ENCODE results near the gene EPS15. TPM values are rescaled to one million over a fixed set of nuclear protein-coding genes. Genes with fewer than 3 reads are reported as not detected.

The EPS15 gene
- total and polyA plus RNA-seq, 10 donors = 24.2 to 142 (median 126) TPM

DNA sequence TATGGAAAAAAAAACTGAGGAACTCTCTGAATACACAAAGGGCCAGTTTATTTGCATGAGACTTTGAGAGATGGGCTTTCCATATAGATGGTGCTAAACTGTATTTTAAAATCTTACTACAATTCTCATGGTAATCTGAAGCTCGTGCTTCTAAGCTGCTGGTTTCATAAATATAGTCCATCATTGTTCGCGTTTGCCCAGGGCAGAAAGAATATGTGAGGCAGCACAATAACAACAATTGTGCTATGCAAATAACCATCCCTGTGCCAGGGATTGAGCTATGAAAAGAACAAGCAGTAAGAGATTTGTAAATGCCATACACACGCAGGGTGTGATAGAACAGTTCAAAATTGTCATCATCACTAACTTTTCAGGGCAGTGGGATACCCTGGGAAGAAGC is 4.9 kb upstream of the EPS15 start:
- WGBS, 5 donors = 90 to 97% (median 92%) methylated on average over 4 of the region's 4 CpGs
- peaks cover 10 to 32% (median 21%) of the 10 kb centered on the region in 6 donors for H3K4me1 ChIP-seq

GRCh38 chr1:51520700-51521248 is 1.7 kb upstream of the EPS15 start:
- H3K4me3 ChIP-seq = no peak overlapping the region
- peak overlapping the region; percentile 23 to 99 (median 94) for H3K27ac ChIP-seq
- no peaks in the 10 kb centered on the region for H3K27me3 ChIP-seq (replicated peaks in 1 of 7)
- WGBS, 5 donors = 3 to 15% (median 6%) methylated on average over 3 of the region's 3 CpGs
- H3K9me3 ChIP-seq = no peaks in the 10 kb centered on the region
- peaks cover 28 to 57% (median 44%) of the 10 kb centered on the region in 6 donors for H3K4me1 ChIP-seq
- H3K36me3 ChIP-seq = no peaks in the 10 kb centered on the region
- TF ChIP-seq POLR2AphosphoS5 (IDR thresholded peaks at IDR 0.05) (no peak), POLR2A (IDR thresholded peaks at IDR 0.05) (no peak)
- TF ChIP-seq, protein P1, sequence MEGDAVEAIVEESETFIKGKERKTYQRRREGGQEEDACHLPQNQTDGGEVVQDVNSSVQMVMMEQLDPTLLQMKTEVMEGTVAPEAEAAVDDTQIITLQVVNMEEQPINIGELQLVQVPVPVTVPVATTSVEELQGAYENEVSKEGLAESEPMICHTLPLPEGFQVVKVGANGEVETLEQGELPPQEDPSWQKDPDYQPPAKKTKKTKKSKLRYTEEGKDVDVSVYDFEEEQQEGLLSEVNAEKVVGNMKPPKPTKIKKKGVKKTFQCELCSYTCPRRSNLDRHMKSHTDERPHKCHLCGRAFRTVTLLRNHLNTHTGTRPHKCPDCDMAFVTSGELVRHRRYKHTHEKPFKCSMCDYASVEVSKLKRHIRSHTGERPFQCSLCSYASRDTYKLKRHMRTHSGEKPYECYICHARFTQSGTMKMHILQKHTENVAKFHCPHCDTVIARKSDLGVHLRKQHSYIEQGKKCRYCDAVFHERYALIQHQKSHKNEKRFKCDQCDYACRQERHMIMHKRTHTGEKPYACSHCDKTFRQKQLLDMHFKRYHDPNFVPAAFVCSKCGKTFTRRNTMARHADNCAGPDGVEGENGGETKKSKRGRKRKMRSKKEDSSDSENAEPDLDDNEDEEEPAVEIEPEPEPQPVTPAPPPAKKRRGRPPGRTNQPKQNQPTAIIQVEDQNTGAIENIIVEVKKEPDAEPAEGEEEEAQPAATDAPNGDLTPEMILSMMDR (IDR thresholded peaks at IDR 0.05 in 8 of 11, conservative IDR thresholded peaks at IDR 0.05 in 3 of 11) = no peak
- intact Hi-C loops (cut with DNase I; ENCODE audit: low total_unique reads) = no loop called here
- no peak for DNase-seq

More for the DNA sequence above, 4.9 kb upstream of the EPS15 start:
- no peak for DNase-seq
- no peaks in the 10 kb centered on the region for H3K27me3 ChIP-seq (replicated peaks in 1 of 7)
- no peaks in the 10 kb centered on the region for H3K36me3 ChIP-seq
- H3K27ac ChIP-seq = peak overlapping the region in 1 of 8 donors; percentile 18
- intact Hi-C loops (cut with DNase I; ENCODE audit: low total_unique reads) = no loop called here
- H3K4me3 ChIP-seq = no peak overlapping the region
- no peak for TF ChIP-seq POLR2A (IDR thresholded peaks at IDR 0.05)
- TF ChIP-seq POLR2AphosphoS5 (IDR thresholded peaks at IDR 0.05) = no peak
- TF ChIP-seq, protein P1 (IDR thresholded peaks at IDR 0.05 in 8 of 11, conservative IDR thresholded peaks at IDR 0.05 in 3 of 11) = no peak
- no peaks in the 10 kb centered on the region for H3K9me3 ChIP-seq

DNA sequence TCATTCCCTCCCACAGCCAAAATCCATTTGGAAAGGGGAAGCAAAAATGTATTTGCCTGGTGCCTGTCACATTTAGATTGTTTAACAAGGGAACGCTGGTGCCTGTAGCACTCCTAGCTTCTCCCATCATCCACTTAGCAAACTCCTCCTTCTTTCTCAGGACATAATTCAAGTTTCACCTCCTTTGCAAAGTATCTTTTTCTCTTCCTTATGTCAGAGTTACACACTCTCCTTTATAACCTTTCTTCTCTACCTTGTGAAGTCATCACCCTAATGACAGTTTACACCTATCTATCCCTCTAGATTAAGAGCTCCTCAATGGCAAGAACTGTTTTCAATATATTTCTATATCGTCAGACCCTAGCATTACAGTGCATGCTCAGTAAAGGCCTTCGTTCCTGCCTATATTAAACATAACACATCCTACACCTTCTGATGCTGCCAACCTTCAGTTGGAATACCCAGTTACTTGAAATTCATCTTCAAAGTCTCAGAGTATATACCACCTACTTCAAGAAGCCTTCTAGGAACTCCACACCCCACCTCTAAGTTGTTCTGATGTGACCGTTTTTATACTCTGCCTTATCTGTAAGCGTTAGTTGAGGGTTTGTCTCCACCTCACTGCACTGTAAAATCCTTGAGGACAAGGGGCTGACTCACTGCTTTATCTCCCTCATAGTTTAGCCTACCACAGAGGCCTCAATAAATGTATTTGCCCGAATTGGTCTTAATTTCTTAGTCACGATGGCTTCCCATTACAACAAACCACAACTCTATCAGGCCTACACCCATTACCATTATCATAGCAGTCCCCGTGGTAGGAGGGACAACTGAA is 1.0 kb upstream of the EPS15 start:
- peak overlapping the region in 1 of 8 donors; percentile 80 for H3K4me3 ChIP-seq
- WGBS, 5 donors = 72 to 88% (median 82%) methylated on average over 8 of the region's 8 CpGs
- TF ChIP-seq, protein P1 (IDR thresholded peaks at IDR 0.05 in 8 of 11, conservative IDR thresholded peaks at IDR 0.05 in 3 of 11) = no peak
- TF ChIP-seq POLR2A (IDR thresholded peaks at IDR 0.05) = no peak
- no peak for TF ChIP-seq POLR2AphosphoS5 (IDR thresholded peaks at IDR 0.05)
- peaks cover 34 to 64% (median 51%) of the 10 kb centered on the region in 6 donors for H3K4me1 ChIP-seq
- H3K27me3 ChIP-seq (replicated peaks in 1 of 7) = no peaks in the 10 kb centered on the region
- intact Hi-C loops (cut with DNase I; ENCODE audit: low total_unique reads) = no loop called here
- no peak for DNase-seq
- no peaks in the 10 kb centered on the region for H3K36me3 ChIP-seq
- peak overlapping the region; percentile 66 to 99 (median 95) for H3K27ac ChIP-seq
- H3K9me3 ChIP-seq = no peaks in the 10 kb centered on the region

DNA sequence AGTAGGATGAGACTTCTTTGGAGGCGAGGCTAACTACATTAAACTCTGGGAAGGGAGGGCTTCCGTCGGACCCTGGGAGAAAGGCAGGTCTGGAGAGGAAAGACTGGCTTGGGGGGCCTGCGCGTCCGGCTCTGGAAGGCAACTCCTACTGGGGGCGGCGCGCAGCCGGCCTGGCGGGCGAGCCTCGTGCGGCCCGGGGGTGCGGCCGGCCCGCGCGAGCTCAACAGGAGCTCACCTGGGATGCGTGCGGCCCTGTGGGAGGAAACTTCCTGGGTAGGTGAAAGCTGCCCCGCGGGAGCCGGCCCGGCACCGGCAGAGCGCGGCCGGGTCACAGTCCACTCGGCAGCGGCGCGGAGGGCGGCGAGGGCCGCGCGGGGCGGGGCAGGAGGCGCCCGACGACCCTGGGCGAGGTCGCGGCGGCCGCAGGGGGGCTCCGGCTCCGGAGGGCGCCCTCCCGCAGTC is 449 bp downstream of the EPS15 start:
- TF ChIP-seq, protein P1 (IDR thresholded peaks at IDR 0.05 in 8 of 11, conservative IDR thresholded peaks at IDR 0.05 in 3 of 11) = no peak
- TF ChIP-seq POLR2AphosphoS5 (IDR thresholded peaks at IDR 0.05) (no peak), POLR2A (IDR thresholded peaks at IDR 0.05) (no peak)
- Histone ChIP-seq H3K27ac (peak overlapping the region; percentile 82 to 99 (median 95)), H3K36me3 (no peaks in the 10 kb centered on the region), H3K4me1 (peaks cover 40 to 70% (median 62%) of the 10 kb centered on the region in 6 donors), H3K4me3 (peak overlapping the region; percentile 66 to 92 (median 80)), H3K27me3 (replicated peaks in 1 of 7) (no peaks in the 10 kb centered on the region), H3K9me3 (no peaks in the 10 kb centered on the region)
- DNase-seq = peak; percentile 94
- WGBS, 5 donors = 0 to 1% (median 1%) methylated on average over 26 to 52 of the region's 52 CpGs
- intact Hi-C loops (cut with DNase I; ENCODE audit: low total_unique reads) = no loop called here

All from spleen (tissue), 11 donors.